OCI-LY7 (cell line): Measurements from ENCODE around the gene NBL1. TPM values are rescaled to one million over a fixed set of nuclear protein-coding genes. Genes with fewer than 3 reads are reported as not detected.

ENCODE experiments used
- BruUV-seq: library from RNA; stranded (reverse); fragments of 400-500 nt; replicated peaks from 2 replicates; lab custom pipeline; 2021; lab: Mats Ljungman, UMichigan
- CTCF ChIA-PET: fragments of 300-600 bp; sonication (Branson Sonifier 250); formaldehyde crosslinking; loops from one replicate; lab custom pipeline; 2022; ENCODE audit warnings: antibody characterized with exemption; ENCODE audit not compliant: unreplicated experiment; lab: Charles Lee
- POLR2A ChIA-PET: fragments of 300-600 bp; sonication (Branson Sonifier 250); formaldehyde crosslinking; loops from one replicate; lab custom pipeline; 2022; ENCODE audit warnings: antibody characterized with exemption; lab: Charles Lee
- DNase-seq: peaks from one replicate; pipeline ENCODE4 v3.0.0-alpha.2; 2015; ENCODE audit warnings: low spot score
- H2AFZ ChIP-seq: fragments of 200-600 bp; sonication (generic), shearing (Covaris generic); 2 replicates; pipeline ENCODE4 v1.6.1; 2014; ENCODE audit warnings: mild to moderate bottlenecking, antibody characterized with exemption, low read length, moderate library complexity
- H3K27ac ChIP-seq: fragments of 200-600 bp; sonication (generic); 2 replicates; pipeline ENCODE4 v1.5.1; 2014; ENCODE audit warnings: mixed run types, low read depth, mild to moderate bottlenecking, moderate library complexity, low read length, inconsistent platforms; ENCODE audit not compliant: poor library complexity, severe bottlenecking
- H3K36me3 ChIP-seq: fragments of 200-600 bp; sonication (generic); 2 replicates; pipeline ENCODE4 v1.6.1; 2014; ENCODE audit warnings: mild to moderate bottlenecking, antibody characterized with exemption, low read length, moderate library complexity, mixed read lengths; ENCODE audit not compliant: insufficient read depth
- H3K4me1 ChIP-seq: fragments of 200-600 bp; sonication (generic); 2 replicates; pipeline ENCODE4 v1.5.1; 2014; ENCODE audit warnings: mild to moderate bottlenecking, low read length; ENCODE audit not compliant: insufficient read depth, poor library complexity, severe bottlenecking
- H3K4me2 ChIP-seq: fragments of 200-600 bp; sonication (generic); 2 replicates; pipeline ENCODE4 v1.6.1; 2014; ENCODE audit warnings: mild to moderate bottlenecking, low read length
- H3K4me3 ChIP-seq: fragments of 200-600 bp; sonication (generic); 2 replicates; pipeline ENCODE4 v1.5.1; 2014; ENCODE audit warnings: mild to moderate bottlenecking, low read depth, low read length; ENCODE audit not compliant: poor library complexity, severe bottlenecking
- H3K79me2 ChIP-seq: fragments of 200-600 bp; sonication (generic); 2 replicates; pipeline ENCODE4 v1.6.1; 2016; ENCODE audit warnings: low read depth, mild to moderate bottlenecking, low read length, moderate library complexity, mixed read lengths; ENCODE audit not compliant: insufficient read depth
- H3K9me2 ChIP-seq: fragments of 200-600 bp; sonication (generic); 2 replicates; pipeline ENCODE4 v1.6.1; 2016; ENCODE audit warnings: mild to moderate bottlenecking, low read length, mixed read lengths; ENCODE audit not compliant: insufficient read depth
- H3K9me3 ChIP-seq: fragments of 200-600 bp; sonication (generic); 2 replicates; pipeline ENCODE4 v1.6.1; 2014; ENCODE audit warnings: mild to moderate bottlenecking, mixed run types, low read length, mixed read lengths
- H4K20me1 ChIP-seq: fragments of 200-600 bp; sonication (generic); 2 replicates; pipeline ENCODE4 v1.6.1; 2014; ENCODE audit warnings: mild to moderate bottlenecking, antibody characterized with exemption, low read length, moderate library complexity, mixed read lengths; ENCODE audit not compliant: insufficient read depth
- EZH2phosphoT487 ChIP-seq: fragments of 200-600 bp; sonication (generic); IDR thresholded peaks from 2 replicates; pipeline ENCODE4 v1.6.1; 2018; ENCODE audit warnings: low read depth, borderline replicate concordance, mild to moderate bottlenecking, mixed run types, antibody characterized with exemption, low read length, moderate library complexity, mixed read lengths
- intact Hi-C: fragments of 100-400 bp; cut with micrococcal nuclease; formaldehyde crosslinking; loops from one replicate; pipeline ENCODE4 v1.10.0; 2022; ENCODE audit not compliant: unreplicated experiment
- total RNA-seq, 2 experiments: library from RNA; depleted of rRNA in 1 of 2; stranded (reverse); fragments of >200 nt in 1 of 2; shearing (Covaris generic) in 1 of 2; gene quantifications; 2 replicates each; pipeline ENCODE4 v1.2.3, GENCODE V29; 2014 to 2022
- TF ChIP-seq, protein P1 (sequence below): fragments of 200-600 bp; sonication (generic); conservative IDR thresholded peaks from 2 replicates; pipeline ENCODE4 v1.5.1; 2014; ENCODE audit warnings: mild to moderate bottlenecking, antibody characterized with exemption, low read length, moderate library complexity, mixed read lengths

NBL1 gene
- total RNA-seq, 2 experiments from 2014 or later = not detected

DNA sequence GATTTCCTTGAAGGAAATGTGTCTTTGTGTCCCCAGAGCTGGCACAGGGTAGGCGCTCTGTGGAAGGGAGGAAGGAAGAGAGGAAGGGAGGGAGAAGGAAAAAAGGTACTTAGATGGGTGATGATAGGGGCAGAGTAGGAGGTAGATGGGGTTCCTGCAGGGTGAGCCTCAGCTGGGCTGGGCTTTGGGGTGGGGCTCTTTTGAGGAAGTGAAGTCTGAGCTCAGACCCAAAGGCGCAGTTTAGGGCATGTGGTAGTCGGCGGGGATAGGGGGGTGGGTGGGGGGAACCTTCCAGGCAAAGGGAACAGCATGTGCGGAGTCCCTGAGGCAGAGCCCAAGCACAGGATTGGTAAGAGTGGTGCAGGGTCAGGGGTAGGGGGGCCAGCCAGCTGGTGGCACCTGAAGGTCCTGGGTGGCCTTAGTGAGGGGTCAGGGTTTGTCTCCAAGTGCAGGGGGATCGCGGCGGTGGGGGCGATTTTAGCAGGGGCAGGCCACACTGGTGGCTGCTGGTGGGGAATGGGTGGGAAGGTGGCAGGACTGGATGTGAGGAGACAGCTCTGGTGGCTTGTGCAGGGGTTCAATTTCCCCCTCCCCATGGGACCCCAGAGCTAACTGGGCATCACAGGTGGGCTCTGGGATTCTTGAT lies 12.1 kb downstream of the NBL1 start:
- no peak for TF ChIP-seq EZH2phosphoT487
- TF ChIP-seq, protein P1, sequence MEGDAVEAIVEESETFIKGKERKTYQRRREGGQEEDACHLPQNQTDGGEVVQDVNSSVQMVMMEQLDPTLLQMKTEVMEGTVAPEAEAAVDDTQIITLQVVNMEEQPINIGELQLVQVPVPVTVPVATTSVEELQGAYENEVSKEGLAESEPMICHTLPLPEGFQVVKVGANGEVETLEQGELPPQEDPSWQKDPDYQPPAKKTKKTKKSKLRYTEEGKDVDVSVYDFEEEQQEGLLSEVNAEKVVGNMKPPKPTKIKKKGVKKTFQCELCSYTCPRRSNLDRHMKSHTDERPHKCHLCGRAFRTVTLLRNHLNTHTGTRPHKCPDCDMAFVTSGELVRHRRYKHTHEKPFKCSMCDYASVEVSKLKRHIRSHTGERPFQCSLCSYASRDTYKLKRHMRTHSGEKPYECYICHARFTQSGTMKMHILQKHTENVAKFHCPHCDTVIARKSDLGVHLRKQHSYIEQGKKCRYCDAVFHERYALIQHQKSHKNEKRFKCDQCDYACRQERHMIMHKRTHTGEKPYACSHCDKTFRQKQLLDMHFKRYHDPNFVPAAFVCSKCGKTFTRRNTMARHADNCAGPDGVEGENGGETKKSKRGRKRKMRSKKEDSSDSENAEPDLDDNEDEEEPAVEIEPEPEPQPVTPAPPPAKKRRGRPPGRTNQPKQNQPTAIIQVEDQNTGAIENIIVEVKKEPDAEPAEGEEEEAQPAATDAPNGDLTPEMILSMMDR = no peak
- Histone ChIP-seq H3K4me2 (no peak overlapping the region), H2AFZ (no peak overlapping the region), H3K36me3 (no peaks in the 10 kb centered on the region), H3K9me2 (no peaks in the 10 kb centered on the region), H4K20me1 (no peaks in the 10 kb centered on the region), H3K27ac (no peak overlapping the region), H3K4me3 (no peak overlapping the region), H3K79me2 (no peaks in the 10 kb centered on the region), H3K4me1 (peaks cover 4% of the 10 kb centered on the region), H3K9me3 (no peaks in the 10 kb centered on the region)
- CTCF ChIA-PET = no interaction called here
- DNase-seq = no peak
- no TSS peak for BruUV-seq
- intact Hi-C loops = loop anchor here (10.0 kb wide), 1 partner anchor 401 kb away; the partner anchor contains the start of genes EMC1 and MRTO4
- POLR2A ChIA-PET = no interaction called here

DNA sequence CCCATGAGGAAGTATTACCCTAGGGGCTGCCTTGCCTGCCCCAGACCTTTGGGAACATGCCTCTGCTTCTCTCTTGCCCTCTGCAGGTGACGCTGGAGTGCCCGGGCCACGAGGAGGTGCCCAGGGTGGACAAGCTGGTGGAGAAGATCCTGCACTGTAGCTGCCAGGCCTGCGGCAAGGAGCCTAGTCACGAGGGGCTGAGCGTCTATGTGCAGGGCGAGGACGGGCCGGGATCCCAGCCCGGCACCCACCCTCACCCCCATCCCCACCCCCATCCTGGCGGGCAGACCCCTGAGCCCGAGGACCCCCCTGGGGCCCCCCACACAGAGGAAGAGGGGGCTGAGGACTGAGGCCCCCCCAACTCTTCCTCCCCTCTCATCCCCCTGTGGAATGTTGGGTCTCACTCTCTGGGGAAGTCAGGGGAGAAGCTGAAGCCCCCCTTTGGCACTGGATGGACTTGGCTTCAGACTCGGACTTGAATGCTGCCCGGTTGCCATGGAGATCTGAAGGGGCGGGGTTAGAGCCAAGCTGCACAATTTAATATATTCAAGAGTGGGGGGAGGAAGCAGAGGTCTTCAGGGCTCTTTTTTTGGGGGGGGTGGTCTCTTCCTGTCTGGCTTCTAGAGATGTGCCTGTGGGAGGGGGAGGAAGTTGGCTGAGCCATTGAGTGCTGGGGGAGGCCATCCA lies 12.8 kb downstream of the NBL1 start:
- ChIA-PET CTCF (no interaction called here), POLR2A (no interaction called here)
- no TSS peak for BruUV-seq

More for the DNA sequence above, 12.8 kb downstream of the NBL1 start:
- H3K4me1 ChIP-seq = peaks cover 4% of the 10 kb centered on the region
- no peak overlapping the region for H3K27ac ChIP-seq
- no peaks in the 10 kb centered on the region for H3K36me3 ChIP-seq
- H2AFZ ChIP-seq = no peak overlapping the region
- H3K79me2 ChIP-seq = no peaks in the 10 kb centered on the region
- intact Hi-C loops = loop anchor here (10.0 kb wide), 1 partner anchor 402 kb away; the partner anchor contains the start of genes EMC1 and MRTO4
- no peaks in the 10 kb centered on the region for H3K9me3 ChIP-seq
- no peak overlapping the region for H3K4me2 ChIP-seq
- H4K20me1 ChIP-seq = no peaks in the 10 kb centered on the region
- no peak for DNase-seq
- H3K4me3 ChIP-seq = no peak overlapping the region
- TF ChIP-seq, protein P1 = no peak
- TF ChIP-seq EZH2phosphoT487 = no peak
- no peaks in the 10 kb centered on the region for H3K9me2 ChIP-seq
